Astrocyte (in vitro differentiated cells and primary cell): ENCODE results near the gene EEA1. TPM values are rescaled to one million over a fixed set of nuclear protein-coding genes. Genes with fewer than 3 reads are reported as not detected.

ENCODE experiments used
- DNase-seq: peaks from one replicate; pipeline ENCODE4 v3.0.0-alpha.2; 2010; ENCODE audit warnings: low read depth
- FAIRE-seq: peaks from 2 replicates; lab custom pipeline; 2011; peaks lifted over from hg19 to GRCh38; lab: Jason Lieb, UNC
- H2AFZ ChIP-seq: 2 replicates; pipeline ENCODE4 v1.6.0; 2012; ENCODE audit warnings: low read depth, low read length, inconsistent platforms
- H3K27ac ChIP-seq: 2 replicates; pipeline ENCODE4 v1.5.1; 2011; ENCODE audit warnings: low read depth, low read length, inconsistent platforms
- H3K27me3 ChIP-seq: 2 replicates; pipeline ENCODE4 v1.6.0; 2011; ENCODE audit warnings: low read length, inconsistent platforms; ENCODE audit not compliant: insufficient read depth
- H3K36me3 ChIP-seq: 2 replicates; pipeline ENCODE4 v1.5.1; 2011; ENCODE audit warnings: low read length, inconsistent platforms; ENCODE audit not compliant: insufficient read depth
- H3K4me1 ChIP-seq: 2 replicates; pipeline ENCODE4 v1.5.1; 2011; ENCODE audit warnings: low read length, inconsistent platforms; ENCODE audit not compliant: insufficient read depth
- H3K4me2 ChIP-seq: 2 replicates; pipeline ENCODE4 v1.6.0; 2012; ENCODE audit warnings: low read length, inconsistent platforms
- H3K4me3 ChIP-seq: 2 replicates; pipeline ENCODE4 v1.5.1; 2011; ENCODE audit warnings: low read depth, mild to moderate bottlenecking, low read length, inconsistent platforms; ENCODE audit not compliant: insufficient read depth
- H3K79me2 ChIP-seq: 2 replicates; pipeline ENCODE4 v1.6.0; 2012; ENCODE audit warnings: mild to moderate bottlenecking, low read length, inconsistent platforms; ENCODE audit not compliant: insufficient read depth
- H3K9ac ChIP-seq: 2 replicates; pipeline ENCODE4 v1.6.0; 2012; ENCODE audit warnings: mild to moderate bottlenecking, low read length, inconsistent platforms
- H3K9me3 ChIP-seq: 2 replicates; pipeline ENCODE4 v1.5.1; 2012; ENCODE audit warnings: low read depth, mild to moderate bottlenecking, low read length, inconsistent platforms; ENCODE audit not compliant: insufficient read depth
- H4K20me1 ChIP-seq: 2 replicates; pipeline ENCODE4 v1.6.0; 2012; ENCODE audit warnings: low read length, inconsistent platforms; ENCODE audit not compliant: insufficient read depth
- H3K27ac Mint-ChIP-seq: one replicate; pipeline ENCODE4 v1.8.0; 2021; ENCODE audit warnings: mild to moderate bottlenecking, mixed read lengths; ENCODE audit not compliant: unreplicated experiment
- H3K27me3 Mint-ChIP-seq: one replicate; pipeline ENCODE4 v1.8.0; 2021; ENCODE audit warnings: low read depth, mixed read lengths; ENCODE audit not compliant: unreplicated experiment
- H3K36me3 Mint-ChIP-seq: one replicate; pipeline ENCODE4 v1.8.0; 2021; ENCODE audit warnings: low read depth, mixed read lengths; ENCODE audit not compliant: unreplicated experiment
- H3K4me1 Mint-ChIP-seq: one replicate; pipeline ENCODE4 v1.8.0; 2021; ENCODE audit warnings: low read depth, mixed read lengths; ENCODE audit not compliant: unreplicated experiment
- H3K4me3 Mint-ChIP-seq: one replicate; pipeline ENCODE4 v1.8.0; 2021; ENCODE audit warnings: mild to moderate bottlenecking, moderate library complexity, mixed read lengths; ENCODE audit not compliant: unreplicated experiment
- H3K9me3 Mint-ChIP-seq: one replicate; pipeline ENCODE4 v1.8.0; 2021; ENCODE audit warnings: mild to moderate bottlenecking, mixed read lengths; ENCODE audit not compliant: unreplicated experiment
- EZH2 ChIP-seq: IDR thresholded peaks from 2 replicates; pipeline ENCODE4 v1.6.1; 2012; ENCODE audit warnings: mild to moderate bottlenecking, low read length, inconsistent platforms; ENCODE audit not compliant: insufficient read depth
- total RNA-seq: library from RNA; stranded (reverse); gene quantifications from 2 replicates; pipeline ENCODE4 v1.2.1, GENCODE V29; 2021
- TF ChIP-seq, protein P1 (sequence below): IDR thresholded peaks from 2 replicates; pipeline ENCODE4 v1.5.1; 2011; ENCODE audit warnings: low read depth, mild to moderate bottlenecking, inconsistent platforms, low read length, moderate library complexity; ENCODE audit not compliant: insufficient read depth

The EEA1 gene
- total RNA-seq, 1 donor from 2014 or later = 36.5 TPM

DNA sequence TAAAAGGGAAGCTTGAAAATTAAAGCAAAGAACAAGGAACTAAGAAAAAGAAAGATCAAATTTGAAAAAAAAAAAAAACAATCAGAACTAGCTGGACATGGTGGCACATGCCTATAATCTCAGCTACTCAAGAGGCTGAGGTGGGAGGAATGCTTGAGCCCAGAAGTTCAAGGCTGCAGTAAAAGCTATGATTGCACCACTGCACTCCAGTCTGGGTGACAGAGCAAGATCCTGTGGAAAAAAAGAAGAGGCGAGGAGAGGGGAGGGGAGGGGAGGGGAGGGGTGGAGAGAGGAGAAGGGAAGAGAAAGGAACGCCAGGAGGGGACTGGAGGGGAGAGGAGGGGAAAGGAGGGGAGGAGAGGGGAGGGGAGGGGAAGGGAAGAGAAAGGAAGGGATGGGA is 43.0 kb downstream of the EEA1 start:
- Histone ChIP-seq H3K4me2 (no peak overlapping the region), H3K4me1 (peaks cover 4% of the 10 kb centered on the region), H3K4me3 (no peak overlapping the region), H3K9me3 (no peaks in the 10 kb centered on the region), H3K9ac (no peak overlapping the region), H3K27ac (no peak overlapping the region), H3K79me2 (peaks cover 15% of the 10 kb centered on the region), H4K20me1 (peaks cover 10% of the 10 kb centered on the region), H2AFZ (no peak overlapping the region), H3K36me3 (no peaks in the 10 kb centered on the region), H3K27me3 (no peaks in the 10 kb centered on the region)
- TF ChIP-seq, protein P1, sequence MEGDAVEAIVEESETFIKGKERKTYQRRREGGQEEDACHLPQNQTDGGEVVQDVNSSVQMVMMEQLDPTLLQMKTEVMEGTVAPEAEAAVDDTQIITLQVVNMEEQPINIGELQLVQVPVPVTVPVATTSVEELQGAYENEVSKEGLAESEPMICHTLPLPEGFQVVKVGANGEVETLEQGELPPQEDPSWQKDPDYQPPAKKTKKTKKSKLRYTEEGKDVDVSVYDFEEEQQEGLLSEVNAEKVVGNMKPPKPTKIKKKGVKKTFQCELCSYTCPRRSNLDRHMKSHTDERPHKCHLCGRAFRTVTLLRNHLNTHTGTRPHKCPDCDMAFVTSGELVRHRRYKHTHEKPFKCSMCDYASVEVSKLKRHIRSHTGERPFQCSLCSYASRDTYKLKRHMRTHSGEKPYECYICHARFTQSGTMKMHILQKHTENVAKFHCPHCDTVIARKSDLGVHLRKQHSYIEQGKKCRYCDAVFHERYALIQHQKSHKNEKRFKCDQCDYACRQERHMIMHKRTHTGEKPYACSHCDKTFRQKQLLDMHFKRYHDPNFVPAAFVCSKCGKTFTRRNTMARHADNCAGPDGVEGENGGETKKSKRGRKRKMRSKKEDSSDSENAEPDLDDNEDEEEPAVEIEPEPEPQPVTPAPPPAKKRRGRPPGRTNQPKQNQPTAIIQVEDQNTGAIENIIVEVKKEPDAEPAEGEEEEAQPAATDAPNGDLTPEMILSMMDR = no peak
- no peak for TF ChIP-seq EZH2
- H3K4me1 Mint-ChIP-seq = peaks cover 5% of the 10 kb centered on the region
- DNase-seq (no peak), FAIRE-seq (no peak)
- H3K36me3 Mint-ChIP-seq = peaks cover 27% of the 10 kb centered on the region
- no peak overlapping the region for H3K4me3 Mint-ChIP-seq
- no peaks in the 10 kb centered on the region for H3K9me3 Mint-ChIP-seq
- no peaks in the 10 kb centered on the region for H3K27me3 Mint-ChIP-seq
- no peak overlapping the region for H3K27ac Mint-ChIP-seq

DNA sequence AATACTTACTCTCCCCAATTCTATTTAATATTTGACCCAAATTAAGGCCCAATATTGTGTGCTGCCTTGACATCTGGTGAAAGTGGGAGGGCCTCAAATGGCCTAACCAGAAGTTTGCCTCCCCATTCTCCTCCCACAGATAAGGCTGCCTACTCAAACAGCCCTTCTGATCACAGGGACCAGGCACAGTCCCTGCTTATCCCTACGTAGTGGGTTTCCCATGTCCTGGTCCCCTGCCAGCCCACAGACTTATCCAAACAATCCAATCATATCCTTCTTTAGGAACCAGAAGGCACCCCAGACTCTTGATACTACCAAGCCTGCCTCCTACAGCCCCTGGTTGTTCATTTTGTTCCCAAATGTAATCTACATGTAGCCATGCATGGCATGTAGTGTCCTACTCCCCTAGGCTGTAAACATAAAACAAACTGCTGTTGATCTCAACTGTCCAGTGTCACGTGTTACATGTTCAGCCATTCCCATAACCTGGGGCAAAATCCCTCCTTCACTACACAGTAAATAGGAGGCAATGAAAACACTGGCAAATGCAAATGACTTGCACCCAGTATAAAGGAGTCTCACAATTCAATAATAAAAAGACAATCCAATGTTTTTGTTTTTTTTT is 49.3 kb downstream of the EEA1 start:
- H4K20me1 ChIP-seq = peaks cover 15% of the 10 kb centered on the region

More for the DNA sequence above, 49.3 kb downstream of the EEA1 start:
- Histone ChIP-seq H3K4me2 (no peak overlapping the region), H3K9ac (no peak overlapping the region), H3K27me3 (no peaks in the 10 kb centered on the region), H3K79me2 (peaks cover 38% of the 10 kb centered on the region), H3K27ac (no peak overlapping the region), H2AFZ (no peak overlapping the region), H3K36me3 (peaks cover 8% of the 10 kb centered on the region), H3K4me3 (no peak overlapping the region), H3K9me3 (no peaks in the 10 kb centered on the region), H3K4me1 (peaks cover 4% of the 10 kb centered on the region)
- FAIRE-seq (no peak), DNase-seq (no peak)
- Mint-ChIP-seq H3K27me3 (no peaks in the 10 kb centered on the region), H3K27ac (no peak overlapping the region), H3K4me3 (no peak overlapping the region), H3K4me1 (peaks cover 5% of the 10 kb centered on the region), H3K36me3 (peaks cover 23% of the 10 kb centered on the region), H3K9me3 (peaks cover 2% of the 10 kb centered on the region)
- TF ChIP-seq, protein P1 = no peak
- no peak for TF ChIP-seq EZH2
